ENCODE data around the gene MCRIP2. TPM values are rescaled to one million over a fixed set of nuclear protein-coding genes. Genes with fewer than 3 reads are reported as not detected.
"Not testable (repeated sequence)": the region's sequence is repeated elsewhere in the genome, so short reads cannot be mapped to it uniquely, and the experiment has no call there.

Gene MCRIP2
- total RNA-seq, 1 experiment from 2014 or later: 39.1 TPM

GRCh38 chr16:680967-681745 lies 39.5 kb downstream of the MCRIP2 start:
- DNase-seq (ENCODE audit: low read depth): peak; percentile 59

GRCh38 chr16:681746-682427 lies 40.3 kb downstream of the MCRIP2 start:
- DNase-seq (ENCODE audit: low read depth): no peak

- DNase-seq (ENCODE audit: low read depth): no peak
Measured at GRCh38 chr16:682493-683395, 41.1 kb downstream of the MCRIP2 start.

GRCh38 chr16:683396-684070 lies 41.9 kb downstream of the MCRIP2 start:
- no peak for DNase-seq (ENCODE audit: low read depth)

- peak; percentile 96 for DNase-seq (ENCODE audit: low read depth)
Measured at GRCh38 chr16:684071-684794, 42.6 kb downstream of the MCRIP2 start, which contains the start of gene JMJD8. Gene JMJD8 (minus strand): TSS chr16:684334. CDS start chr16:684319, 15 bp downstream.

GRCh38 chr16:684961-685696 lies 43.5 kb downstream of the MCRIP2 start:
- no peak for DNase-seq (ENCODE audit: low read depth)

GRCh38 chr16:685967-686366 lies 44.3 kb downstream of the MCRIP2 start:
- DNase-seq (ENCODE audit: low read depth): peak; percentile 64

- DNase-seq (ENCODE audit: low read depth): no peak
Measured at GRCh38 chr16:686459-687260, 45.0 kb downstream of the MCRIP2 start.

GRCh38 chr16:687499-687898 lies 45.9 kb downstream of the MCRIP2 start:
- DNase-seq (ENCODE audit: low read depth): no peak

- no peak for DNase-seq (ENCODE audit: low read depth)
Measured at GRCh38 chr16:689175-689897, 47.7 kb downstream of the MCRIP2 start.

- not testable (repeated sequence) for DNase-seq (ENCODE audit: low read depth)
Measured at GRCh38 chr16:691242-691641, 49.6 kb downstream of the MCRIP2 start.

- DNase-seq (ENCODE audit: low read depth): no peak
Measured at GRCh38 chr16:692356-693108, 50.9 kb downstream of the MCRIP2 start.

- no peak for DNase-seq (ENCODE audit: low read depth)
Measured at GRCh38 chr16:693364-693763, 51.7 kb downstream of the MCRIP2 start.

GRCh38 chr16:693766-694165 lies 52.1 kb downstream of the MCRIP2 start:
- DNase-seq (ENCODE audit: low read depth): no peak

- DNase-seq (ENCODE audit: low read depth): no peak
Measured at GRCh38 chr16:694187-694862, 52.7 kb downstream of the MCRIP2 start.

GRCh38 chr16:694863-695354 lies 53.3 kb downstream of the MCRIP2 start:
- DNase-seq (ENCODE audit: low read depth): no peak
